Mucosa of gallbladder (tissue), 1 donor: ENCODE data around the gene SKAP1. TPM values are rescaled to one million over a fixed set of nuclear protein-coding genes. Genes with fewer than 3 reads are reported as not detected.

Experiments
- DNase-seq: peaks from one replicate; pipeline ENCODE4 v3.0.0-alpha.2; 2020; ENCODE audit warnings: low spot score
- total RNA-seq: library from RNA; stranded (reverse); gene quantifications from one replicate; pipeline ENCODE4 v1.2.1, GENCODE V29; 2021
- donor health status: DM: no; HTN: no; CAD: no.

SKAP1 gene
- total RNA-seq, 1 donor from 2014 or later = 5.4 TPM

- no peak for DNase-seq
These were observed 319.3 kb downstream of the SKAP1 start for GRCh38 chr17:48110761-48111160.

- DNase-seq = peak; percentile 85
These were observed 322.6 kb downstream of the SKAP1 start, which contains the start of gene SNX11 for GRCh38 chr17:48107137-48108055. Gene SNX11 (plus strand): TSS chr17:48107766. CDS start chr17:48112044, 4,278 bp downstream.

GRCh38 chr17:48106802-48107136 is 323.2 kb downstream of the SKAP1 start:
- DNase-seq = no peak

- no peak for DNase-seq
These were observed 325.6 kb downstream of the SKAP1 start for GRCh38 chr17:48104440-48104839.

GRCh38 chr17:48102798-48103715 is 327.0 kb downstream of the SKAP1 start:
- no peak for DNase-seq

- DNase-seq = no peak
These were observed 327.8 kb downstream of the SKAP1 start for GRCh38 chr17:48102043-48102750.

- DNase-seq = peak; percentile 92
These were observed 328.8 kb downstream of the SKAP1 start, which contains the start of gene CBX1 for GRCh38 chr17:48101012-48101720. Gene CBX1 (minus strand): TSS chr17:48101478. CDS start chr17:48077004, 24,474 bp downstream.

GRCh38 chr17:48100591-48101011 is 329.4 kb downstream of the SKAP1 start:
- peak; percentile 11 for DNase-seq

- no peak for DNase-seq
These were observed 329.9 kb downstream of the SKAP1 start for GRCh38 chr17:48100160-48100559.

- no peak for DNase-seq
These were observed 334.4 kb downstream of the SKAP1 start for GRCh38 chr17:48095611-48096010.

GRCh38 chr17:48093341-48094045 is 336.5 kb downstream of the SKAP1 start:
- no peak for DNase-seq

GRCh38 chr17:48084932-48085331 is 345.1 kb downstream of the SKAP1 start:
- no peak for DNase-seq

Other genes with a start within 250 kb of the SKAP1 start
- not detected for gene HOXB1, start 100.8 kb upstream of the SKAP1 start, total RNA-seq
- 23.4 TPM for gene HOXB2, start 114.9 kb upstream of the SKAP1 start, total RNA-seq
- gene HOXB4, start 148.1 kb upstream of the SKAP1 start, total RNA-seq = 6.4 TPM
- gene HOXB3, start 160.0 kb upstream of the SKAP1 start, total RNA-seq = 17.2 TPM
- 0.49 TPM for gene HOXB5, start 163.6 kb upstream of the SKAP1 start, total RNA-seq
- 2.0 TPM for gene HOXB6, start 174.8 kb upstream of the SKAP1 start, total RNA-seq
- gene HOXB7, start 180.8 kb upstream of the SKAP1 start, total RNA-seq = 0.92 TPM
- not detected for gene HOXB8, start 185.1 kb upstream of the SKAP1 start, total RNA-seq
- 0.26 TPM for gene HOXB9, start 196.1 kb upstream of the SKAP1 start, total RNA-seq